RWPE2 (cell line): ENCODE measurements around the gene CARD18.
A peak's percentile ranks its signal among the peaks of the same experiment; 100 is the strongest.

Experiments
- ATAC-seq: fragments of 200-7000 bp; cut with Tn5 transposase; 3 replicates; pipeline ENCODE4 v1.9.1; 2021; ENCODE audit warnings: low read depth
- DNase-seq: peaks from one replicate; pipeline ENCODE4 v3.0.0-alpha.2; 2020; ENCODE audit warnings: low spot score
- H3K27ac ChIP-seq: fragments of 450-650 bp; 2 replicates; pipeline ENCODE4 v1.5.1; 2017; ENCODE audit warnings: mild to moderate bottlenecking; ENCODE audit not compliant: poor library complexity, severe bottlenecking
- H3K27me3 ChIP-seq: fragments of 250-450 bp; sonication (Bioruptor Pico); 2 replicates; pipeline ENCODE4 v1.5.1; 2021; ENCODE audit warnings: mild to moderate bottlenecking, moderate library complexity; ENCODE audit not compliant: insufficient read depth, poor library complexity, severe bottlenecking
- H3K36me3 ChIP-seq: fragments of 250-450 bp; sonication (Bioruptor Pico); 2 replicates; pipeline ENCODE4 v1.5.1; 2020; ENCODE audit warnings: low read depth, mild to moderate bottlenecking, moderate library complexity
- H3K4me1 ChIP-seq: fragments of 250-450 bp; sonication (Bioruptor Pico); 2 replicates; pipeline ENCODE4 v1.5.1; 2021; ENCODE audit warnings: mild to moderate bottlenecking, moderate library complexity; ENCODE audit not compliant: insufficient read depth, poor library complexity, severe bottlenecking
- H3K4me3 ChIP-seq: fragments of 250-450 bp; sonication (Bioruptor Pico); 2 replicates; pipeline ENCODE4 v1.5.1; 2021; ENCODE audit warnings: mild to moderate bottlenecking, moderate library complexity; ENCODE audit not compliant: severe bottlenecking
- H3K9me3 ChIP-seq: fragments of 250-450 bp; sonication (Bioruptor Pico); 2 replicates; pipeline ENCODE4 v1.5.1; 2021; ENCODE audit warnings: mild to moderate bottlenecking, moderate library complexity; ENCODE audit not compliant: severe bottlenecking
- TF ChIP-seq, protein P1 (sequence below): fragments of 450-650 bp; IDR thresholded peaks from one replicate; pipeline ENCODE4 v1.5.1; 2017; ENCODE audit warnings: mild to moderate bottlenecking, moderate library complexity; ENCODE audit not compliant: poor library complexity, severe bottlenecking

CARD18 gene

DNA sequence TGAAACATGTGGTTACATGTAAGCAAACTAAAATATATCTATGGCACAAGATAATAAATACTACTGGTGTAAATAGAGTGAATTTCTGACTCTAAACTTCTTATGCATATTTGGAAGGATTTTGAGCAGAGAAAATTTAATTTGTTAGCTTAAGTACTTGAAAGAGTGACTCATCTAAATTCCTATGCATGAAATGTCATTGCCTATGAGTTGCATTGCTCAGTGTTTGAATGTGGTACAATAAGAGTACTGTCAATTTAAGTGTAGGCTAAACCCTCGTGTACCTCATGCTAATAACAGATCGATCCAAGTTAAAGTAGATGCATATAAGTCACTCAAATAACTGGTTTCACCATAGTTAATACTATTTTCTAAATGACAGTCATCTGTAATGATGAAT is 5.3 kb upstream of the CARD18 start:
- TF ChIP-seq, protein P1, sequence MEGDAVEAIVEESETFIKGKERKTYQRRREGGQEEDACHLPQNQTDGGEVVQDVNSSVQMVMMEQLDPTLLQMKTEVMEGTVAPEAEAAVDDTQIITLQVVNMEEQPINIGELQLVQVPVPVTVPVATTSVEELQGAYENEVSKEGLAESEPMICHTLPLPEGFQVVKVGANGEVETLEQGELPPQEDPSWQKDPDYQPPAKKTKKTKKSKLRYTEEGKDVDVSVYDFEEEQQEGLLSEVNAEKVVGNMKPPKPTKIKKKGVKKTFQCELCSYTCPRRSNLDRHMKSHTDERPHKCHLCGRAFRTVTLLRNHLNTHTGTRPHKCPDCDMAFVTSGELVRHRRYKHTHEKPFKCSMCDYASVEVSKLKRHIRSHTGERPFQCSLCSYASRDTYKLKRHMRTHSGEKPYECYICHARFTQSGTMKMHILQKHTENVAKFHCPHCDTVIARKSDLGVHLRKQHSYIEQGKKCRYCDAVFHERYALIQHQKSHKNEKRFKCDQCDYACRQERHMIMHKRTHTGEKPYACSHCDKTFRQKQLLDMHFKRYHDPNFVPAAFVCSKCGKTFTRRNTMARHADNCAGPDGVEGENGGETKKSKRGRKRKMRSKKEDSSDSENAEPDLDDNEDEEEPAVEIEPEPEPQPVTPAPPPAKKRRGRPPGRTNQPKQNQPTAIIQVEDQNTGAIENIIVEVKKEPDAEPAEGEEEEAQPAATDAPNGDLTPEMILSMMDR: no peak
- Histone ChIP-seq H3K4me3 (no peak overlapping the region), H3K4me1 (peaks cover 11% of the 10 kb centered on the region), H3K27ac (no peak overlapping the region), H3K36me3 (no peaks in the 10 kb centered on the region), H3K27me3 (no peaks in the 10 kb centered on the region), H3K9me3 (no peaks in the 10 kb centered on the region)
- DNase-seq (no peak), ATAC-seq (peak; percentile 93)

DNA sequence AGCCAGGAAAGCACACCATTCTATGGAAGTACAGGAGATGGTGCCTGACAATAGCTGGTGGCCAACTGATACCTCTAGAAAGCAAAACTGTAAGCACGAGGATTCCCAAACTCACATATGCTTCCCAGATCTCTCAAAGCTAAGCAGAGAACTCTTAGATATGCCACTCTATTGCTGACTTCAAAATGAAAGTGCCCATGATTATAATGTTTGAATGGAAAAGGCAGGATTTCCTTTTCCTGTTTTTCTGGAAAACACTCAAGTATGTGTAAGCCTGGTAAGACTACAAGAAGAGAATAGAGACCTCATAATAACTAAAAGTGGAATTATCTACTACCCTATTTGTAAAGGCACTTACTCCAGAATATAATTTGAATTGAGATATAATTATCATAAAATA is 2.6 kb upstream of the CARD18 start:
- H3K4me3 ChIP-seq: no peak overlapping the region
- H3K36me3 ChIP-seq: no peaks in the 10 kb centered on the region
- no peaks in the 10 kb centered on the region for H3K27me3 ChIP-seq
- H3K9me3 ChIP-seq: no peaks in the 10 kb centered on the region
- peaks cover 11% of the 10 kb centered on the region for H3K4me1 ChIP-seq
- DNase-seq (no peak), ATAC-seq (no peak)
- H3K27ac ChIP-seq: no peak overlapping the region
- TF ChIP-seq, protein P1: no peak

DNA sequence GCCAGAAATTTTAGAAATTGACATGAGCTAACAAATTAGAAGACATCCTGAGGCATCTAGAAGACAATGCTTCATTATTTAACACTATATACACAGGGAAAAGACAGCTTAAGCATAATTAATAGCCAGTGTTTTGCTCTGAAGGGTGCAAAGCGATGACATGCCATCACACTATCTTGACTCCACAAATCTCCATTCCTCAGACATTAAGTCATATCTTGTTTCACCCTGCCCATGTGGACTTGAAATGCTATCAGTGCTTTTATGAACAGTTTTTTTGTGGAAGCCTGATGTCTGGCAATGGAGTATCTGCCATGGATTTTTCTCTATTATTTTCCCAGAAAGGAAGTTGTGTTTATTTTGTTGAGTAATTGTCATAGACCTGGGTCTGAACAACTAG is 2.3 kb downstream of the CARD18 start:
- Histone ChIP-seq H3K27ac (no peak overlapping the region), H3K4me3 (no peak overlapping the region), H3K36me3 (no peaks in the 10 kb centered on the region), H3K4me1 (peaks cover 11% of the 10 kb centered on the region), H3K9me3 (no peaks in the 10 kb centered on the region), H3K27me3 (no peaks in the 10 kb centered on the region)
- DNase-seq (no peak), ATAC-seq (no peak)
- TF ChIP-seq, protein P1: no peak

DNA sequence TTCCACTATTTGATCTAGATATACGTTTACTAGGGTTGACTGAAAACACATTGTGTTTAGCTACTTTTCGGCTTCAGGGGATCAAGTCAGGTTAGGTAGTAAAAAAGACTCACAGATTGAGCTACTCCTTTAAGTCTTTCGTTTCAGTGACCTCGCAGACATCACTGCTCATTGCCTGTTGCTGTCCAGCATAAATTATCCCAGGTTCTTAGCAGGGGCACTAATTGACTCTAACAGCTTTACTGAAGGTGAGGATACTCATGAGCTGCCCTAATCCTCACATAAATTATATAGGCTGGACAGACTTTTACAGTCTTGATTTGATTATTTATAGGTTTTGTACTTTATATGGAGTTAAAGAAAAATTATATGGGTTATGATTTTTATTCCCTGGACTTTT is 3.7 kb downstream of the CARD18 start:
- TF ChIP-seq, protein P1: no peak

DNA sequence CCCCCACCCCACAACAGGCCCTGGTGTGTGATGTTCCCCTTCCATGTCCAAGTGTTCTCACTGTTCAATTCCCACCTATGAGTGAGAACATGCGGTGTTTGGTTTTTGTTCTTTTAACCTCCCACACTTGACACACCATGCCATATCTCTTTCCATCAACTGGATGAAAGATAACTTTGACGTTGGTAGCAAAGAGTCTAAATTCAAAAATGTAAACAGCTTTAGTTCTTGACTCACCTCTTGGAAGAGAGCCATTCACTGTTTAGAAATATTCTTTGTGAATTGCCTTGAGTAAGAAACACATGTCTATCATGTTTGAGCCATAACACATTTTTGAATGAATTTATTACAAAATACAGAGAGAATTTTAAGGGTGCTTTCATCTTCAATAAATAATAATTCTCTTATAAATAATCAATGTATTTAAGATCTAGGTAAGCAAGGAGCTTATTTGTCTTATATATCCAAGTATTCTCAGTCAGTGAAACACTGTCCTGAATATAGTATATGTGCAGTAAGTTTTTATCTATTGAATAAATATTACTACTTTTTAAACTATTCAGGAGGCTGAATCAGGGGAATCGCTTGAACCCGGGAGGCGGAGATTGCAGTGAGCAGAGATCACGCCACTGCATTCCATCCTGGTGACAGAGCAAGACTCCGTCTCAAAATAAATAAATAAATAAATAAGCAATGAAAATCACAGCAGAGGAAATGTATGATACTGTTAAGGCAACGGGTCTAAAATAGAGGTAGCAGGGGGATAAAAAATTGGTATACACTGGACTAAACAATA is 6.7 kb downstream of the CARD18 start:
- ATAC-seq: peak; percentile 79
- peak overlapping the region; percentile 78 for H3K27ac ChIP-seq
- TF ChIP-seq, protein P1: no peak
- H3K27me3 ChIP-seq: no peaks in the 10 kb centered on the region
- H3K4me3 ChIP-seq: no peak overlapping the region
- H3K9me3 ChIP-seq: peaks cover 6% of the 10 kb centered on the region
- H3K4me1 ChIP-seq: peaks cover 21% of the 10 kb centered on the region
- no peak for DNase-seq
- no peaks in the 10 kb centered on the region for H3K36me3 ChIP-seq

More for the DNA sequence above, 3.7 kb downstream of the CARD18 start:
- ATAC-seq (no peak), DNase-seq (no peak)
- Histone ChIP-seq H3K27me3 (no peaks in the 10 kb centered on the region), H3K9me3 (peaks cover 3% of the 10 kb centered on the region), H3K4me3 (no peak overlapping the region), H3K27ac (no peak overlapping the region), H3K4me1 (peaks cover 14% of the 10 kb centered on the region), H3K36me3 (no peaks in the 10 kb centered on the region)
